Astrocyte of the hippocampus (primary cell): ENCODE results near the gene CITED4.

Experiments used
- DNase-seq: peaks from one replicate; pipeline ENCODE4 v3.0.0; 2011; ENCODE audit warnings: low read depth, low spot score

Gene CITED4

GRCh38 chr1:40886318-40887011 is 24.3 kb upstream of the CITED4 start:
- DNase-seq, result no peak

GRCh38 chr1:40884055-40884795 is 22.1 kb upstream of the CITED4 start:
- no peak for DNase-seq

DNA sequence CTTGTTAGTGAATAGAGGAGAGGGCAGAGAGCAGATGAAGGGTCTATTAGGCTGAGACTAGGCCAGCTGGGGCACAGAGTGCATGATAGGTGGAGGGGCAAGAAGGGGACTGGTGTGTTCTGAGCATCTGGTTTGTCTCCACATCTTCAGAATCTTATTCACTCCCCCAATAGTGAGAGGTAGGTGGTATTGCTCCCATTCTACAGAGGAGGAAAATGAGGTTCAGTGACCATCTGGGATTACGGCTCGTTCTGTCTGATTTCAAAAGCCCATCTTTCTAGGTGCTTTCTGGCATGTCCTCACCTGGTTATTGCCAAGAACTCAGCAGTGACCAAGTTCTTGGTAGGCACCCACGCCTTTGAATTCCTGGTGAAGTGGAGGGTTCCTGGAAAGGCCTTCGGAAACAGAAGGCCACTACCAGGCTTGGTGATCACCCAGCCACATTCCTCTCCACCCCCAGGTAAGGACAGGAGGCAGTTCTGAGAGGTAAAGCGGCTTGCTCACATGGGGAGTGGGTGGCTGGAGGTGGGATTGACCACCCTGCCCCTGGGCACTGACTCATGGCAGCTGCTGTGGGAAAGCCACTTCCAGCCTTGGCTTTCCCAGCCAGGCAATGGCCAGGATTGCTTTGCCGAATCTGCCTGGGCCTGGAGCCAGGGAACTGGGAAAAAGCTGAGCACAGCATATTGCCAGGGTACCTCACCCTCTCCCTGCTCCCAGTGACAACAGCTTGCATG is 18.8 kb upstream of the CITED4 start:
- DNase-seq, result no peak

- no peak for DNase-seq
Observed at GRCh38 chr1:40879482-40880175, 17.5 kb upstream of the CITED4 start.

DNA sequence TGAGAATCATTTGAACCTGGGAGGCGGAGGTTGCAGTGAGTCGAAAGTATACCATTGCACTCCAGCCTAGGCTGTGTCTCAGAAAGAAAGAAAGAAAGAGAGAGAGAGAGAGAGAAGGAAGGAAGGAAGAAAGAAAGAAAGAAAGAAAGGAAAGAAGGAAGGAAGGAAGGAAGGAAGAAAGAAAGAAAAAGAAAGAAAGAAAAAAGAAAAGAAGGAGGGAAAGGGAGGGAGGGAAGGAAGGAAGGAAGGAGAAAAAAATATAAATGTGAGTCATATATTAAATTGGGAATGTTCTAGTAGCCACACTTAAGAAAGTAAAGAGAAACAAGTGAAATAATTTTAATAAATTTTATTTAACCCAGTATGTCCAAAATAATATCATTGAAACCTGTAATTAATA is 16.7 kb upstream of the CITED4 start:
- no peak for DNase-seq

DNA sequence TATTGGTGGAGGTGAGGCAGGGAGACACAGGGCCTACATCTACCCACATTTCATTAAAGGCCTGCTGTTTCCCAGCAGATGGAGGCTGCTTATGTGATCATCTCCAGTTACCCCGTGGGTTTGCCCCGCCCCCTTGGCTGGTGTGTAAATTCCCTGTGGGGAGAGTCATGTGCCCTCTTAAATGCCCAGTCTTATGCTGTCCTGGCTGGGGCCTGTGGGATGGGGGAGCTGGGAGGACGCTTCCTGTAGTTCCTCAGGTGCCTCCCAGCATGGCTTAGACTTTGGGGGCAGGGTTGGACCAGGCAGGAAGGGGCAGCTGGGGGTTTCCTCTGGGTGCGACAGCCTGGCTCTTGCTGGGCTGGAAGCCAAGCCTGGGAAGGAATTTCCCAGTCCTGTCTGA is 15.5 kb upstream of the CITED4 start:
- DNase-seq, result peak; percentile 89

DNA sequence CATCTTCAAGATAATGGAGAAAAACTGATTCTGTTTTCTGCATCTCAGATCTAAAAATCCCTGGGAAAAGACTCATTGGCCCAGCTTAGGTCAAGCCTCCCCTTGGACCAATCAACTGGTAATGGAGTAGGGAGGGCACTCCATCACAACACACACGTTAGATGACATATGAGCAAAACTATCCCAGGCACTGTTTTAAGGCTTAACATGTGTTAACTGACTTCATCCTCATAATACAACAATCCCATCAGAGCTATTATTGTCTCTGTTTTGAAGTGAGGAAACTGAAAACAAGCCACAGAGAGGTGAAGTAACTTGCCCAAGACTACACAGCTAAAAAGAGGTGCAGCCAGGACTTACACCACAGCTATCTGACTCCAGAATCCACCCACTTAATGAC is 14.7 kb upstream of the CITED4 start:
- DNase-seq, result no peak

DNA sequence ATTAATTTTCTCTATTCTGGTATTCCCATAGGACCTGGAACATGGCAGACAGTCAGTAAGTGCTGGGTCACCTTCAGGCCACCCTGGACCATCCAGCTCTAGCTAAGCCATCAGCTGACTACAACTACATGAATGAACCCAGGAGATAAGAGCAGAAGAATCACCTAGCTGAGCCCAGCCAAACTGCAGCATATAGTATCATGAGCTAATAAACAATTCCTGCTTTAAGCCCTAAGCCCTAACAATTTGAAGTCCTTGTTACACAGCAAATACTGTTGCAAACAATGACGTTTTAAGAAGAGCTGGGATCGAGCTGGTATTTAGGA is 14.2 kb upstream of the CITED4 start:
- no peak for DNase-seq

- no peak for DNase-seq
Observed at GRCh38 chr1:40873863-40874472, 11.8 kb upstream of the CITED4 start.

DNA sequence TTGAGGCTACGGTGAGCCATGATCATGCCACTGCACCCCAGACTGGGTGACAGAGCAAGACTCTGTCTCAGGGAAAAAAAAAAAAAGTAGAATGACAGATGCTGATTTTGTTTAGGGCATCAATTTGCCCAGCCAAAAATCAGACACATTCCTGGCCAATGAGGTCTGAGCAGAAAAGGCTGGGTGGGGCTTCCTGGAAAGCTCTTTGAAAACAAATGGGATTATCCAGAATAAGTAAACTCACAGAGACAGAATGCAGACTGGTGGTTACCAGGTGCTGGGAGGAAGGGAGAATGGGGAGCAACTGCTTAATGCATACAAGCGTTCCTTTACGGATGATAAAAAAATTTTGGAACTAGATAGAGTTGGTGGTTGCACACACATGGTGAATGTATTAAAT is 10.1 kb upstream of the CITED4 start:
- no peak for DNase-seq

- no peak for DNase-seq
Observed at GRCh38 chr1:40870135-40870728, 8.1 kb upstream of the CITED4 start.

DNA sequence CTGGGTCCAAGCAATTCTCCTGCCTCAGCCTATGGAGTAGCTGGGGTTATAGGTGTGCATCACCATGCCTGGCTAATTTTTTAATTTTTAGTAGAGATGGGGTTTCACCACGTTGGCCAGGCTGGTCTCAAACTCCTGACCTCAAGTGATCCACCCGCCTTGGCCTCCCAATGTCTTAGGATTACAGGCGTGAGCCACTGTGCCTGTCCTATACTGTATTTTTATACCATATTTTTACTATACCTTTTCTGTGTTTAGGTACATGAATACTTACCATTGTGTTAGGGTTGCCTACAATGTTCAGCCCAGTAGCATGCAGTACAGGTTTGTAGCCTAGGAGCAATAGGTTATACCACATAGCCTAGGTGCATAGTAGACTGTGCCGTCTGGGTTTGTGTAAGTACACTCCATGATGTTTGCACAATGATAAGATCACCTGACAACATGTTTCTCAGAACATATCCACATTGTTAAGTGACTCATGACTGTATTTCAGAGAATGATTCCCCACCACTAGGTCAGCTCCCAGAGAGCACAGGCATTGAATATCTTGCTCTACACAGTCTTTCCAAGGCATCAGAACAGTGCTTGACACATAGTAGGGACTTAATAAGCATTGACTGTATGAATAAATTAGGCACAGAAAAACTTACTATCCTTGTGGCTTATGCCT is 6.0 kb upstream of the CITED4 start:
- DNase-seq, result peak; percentile 38

GRCh38 chr1:40861224-40862003 is 749 bp downstream of the CITED4 start:
- DNase-seq, result peak; percentile 76

DNA sequence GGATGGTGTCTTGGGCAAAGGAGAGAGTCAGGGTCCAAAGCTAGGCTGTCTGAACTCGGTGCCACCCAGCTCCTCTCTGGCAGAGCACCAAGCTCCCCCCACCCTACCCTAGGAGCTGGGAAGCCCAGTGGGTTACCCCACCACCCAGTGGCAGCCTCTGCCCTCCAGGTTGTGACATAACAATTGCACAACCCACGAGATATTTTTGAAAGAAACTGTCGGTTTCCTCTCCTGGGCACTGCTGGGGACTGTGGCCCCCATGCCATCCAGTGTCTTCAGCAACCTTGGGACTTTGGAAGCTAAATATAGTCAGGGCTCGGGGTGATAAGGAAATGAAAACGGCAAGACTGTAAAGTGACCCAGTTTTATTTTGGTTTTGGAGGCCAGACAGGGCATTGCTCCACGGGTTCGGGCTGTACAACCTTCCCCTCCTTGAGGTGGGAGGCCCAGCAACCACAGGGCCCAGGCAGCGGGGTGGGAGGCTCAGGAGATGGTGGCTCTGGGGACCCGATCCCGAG is 1.4 kb downstream of the CITED4 start:
- DNase-seq, result no peak

DNA sequence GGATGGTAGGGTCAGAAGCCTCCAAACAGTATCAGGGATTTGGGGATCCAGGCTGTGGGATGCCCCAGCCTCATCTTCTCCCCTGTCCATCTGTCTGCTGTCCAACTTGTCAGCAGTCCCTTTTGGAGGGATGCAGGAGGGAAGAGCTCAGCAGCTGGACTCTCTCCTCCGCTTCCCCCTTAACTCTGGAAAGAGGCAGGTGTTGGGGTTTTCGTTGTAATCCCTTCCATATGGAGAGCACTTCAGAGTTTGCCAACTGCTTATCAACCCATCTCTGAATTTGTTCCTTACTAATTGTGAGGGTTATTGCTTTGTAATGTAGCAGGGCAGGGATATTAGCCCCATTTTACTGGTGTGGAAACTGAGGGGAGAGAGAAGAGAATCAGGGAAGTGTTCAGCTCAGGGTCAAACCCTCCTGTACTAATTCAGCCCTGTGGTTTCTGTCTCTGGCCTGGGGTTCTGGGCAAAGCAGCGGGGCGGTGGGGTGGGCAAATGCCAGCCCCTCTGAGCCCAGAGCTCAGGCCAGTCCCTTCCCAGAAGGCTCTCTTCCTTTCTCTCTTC is 3.2 kb downstream of the CITED4 start:
- DNase-seq, result no peak

- no peak for DNase-seq
Observed at GRCh38 chr1:40857737-40858136, 4.4 kb downstream of the CITED4 start.

DNA sequence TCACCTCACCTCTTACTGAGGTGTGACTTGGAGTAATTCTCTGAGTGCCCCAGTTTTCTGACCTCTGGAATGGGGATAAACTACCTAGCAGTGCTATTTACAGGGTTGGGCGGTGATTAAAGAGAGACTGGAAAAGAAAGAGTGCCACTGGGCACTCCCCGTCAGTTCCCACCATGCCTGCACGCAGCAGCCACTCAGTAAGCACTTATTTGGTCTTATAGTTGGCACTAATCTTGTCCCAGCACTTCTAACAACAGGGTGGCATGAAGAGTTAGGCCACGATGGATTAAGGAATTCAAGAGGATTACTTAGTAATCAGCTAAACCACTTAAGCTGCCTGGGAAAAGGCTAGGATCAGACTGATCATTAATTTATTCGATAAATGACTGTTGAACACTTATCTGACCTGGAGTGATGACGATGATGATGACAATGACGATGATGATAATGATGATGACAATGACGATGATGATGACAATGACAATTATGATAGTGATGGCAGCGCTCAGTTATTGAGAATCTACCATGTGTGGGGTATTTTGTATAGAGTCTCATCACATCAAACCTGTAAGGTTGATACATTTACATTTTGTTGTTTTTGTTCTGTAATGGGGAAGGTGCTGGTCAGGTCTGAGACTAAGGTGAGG is 5.4 kb downstream of the CITED4 start:
- no peak for DNase-seq

DNA sequence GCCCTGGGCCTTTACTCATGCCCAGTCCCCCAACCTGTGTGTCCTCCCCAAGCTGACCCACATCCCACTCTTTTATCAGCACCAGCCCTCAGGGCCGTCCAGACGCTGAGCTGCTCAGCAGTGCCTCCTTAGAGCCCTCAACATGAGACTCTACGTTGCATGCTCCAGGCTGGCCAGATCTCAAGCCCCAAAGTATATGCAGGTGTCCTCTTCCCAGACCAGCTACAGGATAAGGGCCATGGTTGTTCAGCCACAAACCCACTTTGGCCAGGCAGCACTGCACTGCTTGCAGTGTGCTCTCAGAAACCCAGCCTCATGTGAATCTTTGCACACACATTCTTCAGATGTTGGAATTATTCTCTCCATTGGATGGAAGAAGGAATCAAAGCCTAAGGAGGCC is 6.0 kb downstream of the CITED4 start:
- no peak for DNase-seq

DNA sequence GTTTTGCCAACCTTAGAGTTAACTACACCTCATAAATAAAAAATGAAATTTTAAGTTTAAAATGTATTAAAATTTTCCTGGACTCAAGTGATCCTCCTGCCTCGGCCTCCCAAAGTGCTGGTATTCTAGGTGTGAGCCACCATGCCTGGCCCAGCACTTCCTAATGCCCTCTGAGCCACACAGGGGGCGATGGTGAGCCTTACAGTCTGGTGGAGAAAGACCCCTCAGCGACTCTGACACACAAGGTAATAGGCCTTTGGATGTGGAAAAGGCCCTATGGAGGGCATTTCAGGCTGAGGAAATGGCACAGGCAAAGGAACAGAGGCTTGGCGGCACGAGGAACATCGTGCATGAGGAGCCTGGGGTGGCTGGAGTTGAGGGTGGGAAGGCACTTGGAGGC is 6.7 kb downstream of the CITED4 start:
- no peak for DNase-seq
